ENCODE data around the gene WDTC1. TPM values are rescaled to one million over a fixed set of nuclear protein-coding genes. Genes with fewer than 3 reads are reported as not detected.

Gene WDTC1
- total RNA-seq, 1 experiment from 2014 or later: 26.6 TPM

- Histone ChIP-seq H2AFZ (ENCODE audit: low read depth, low read length, poor library complexity, severe bottlenecking) (no peak overlapping the region), H3K4me1 (ENCODE audit: control insufficient read depth in 1 of 2, insufficient read depth in 2 of 2, low read length in 2 of 2) (no peaks in the 10 kb centered on the region), H3K27me3 (ENCODE audit: insufficient read depth, low read length) (no peaks in the 10 kb centered on the region), H3K4me3 (replicated peaks in 1 of 2; ENCODE audit: low read depth in 1 of 2, low read length in 2 of 2) (no peak overlapping the region), H4K20me1 (ENCODE audit: insufficient read depth) (no peaks in the 10 kb centered on the region), H3K9ac (ENCODE audit: low read length) (no peak overlapping the region), H3K4me2 (ENCODE audit: low read length) (no peak overlapping the region), H3K9me2 (ENCODE audit: insufficient read depth) (no peaks in the 10 kb centered on the region), H3K27ac (ENCODE audit: low read depth, low read length) (no peak overlapping the region), H3K9me3 (ENCODE audit: control insufficient read depth in 1 of 2, insufficient read depth in 1 of 2, low read depth in 1 of 2, low read length in 2 of 2) (no peaks in the 10 kb centered on the region), H3K79me2 (ENCODE audit: insufficient read depth, low read length) (no peaks in the 10 kb centered on the region), H3K36me3 (ENCODE audit: control insufficient read depth in 1 of 2, insufficient read depth in 2 of 2, low read length in 2 of 2) (no peaks in the 10 kb centered on the region; a peak in 1 of 4 replicates)
- BruUV-seq (replicated peaks): no TSS peak
- CTCF ChIA-PET: interaction anchor here (1.0 to 3.8 kb wide), 6 partner anchors 87 to 239 kb away, joined by 3 to 31 read pairs (median 6); no protein-coding TSS in a partner anchor
- ATAC-seq (peak; percentile 98), DNase-seq (ENCODE audit: low read depth, low spot score) (peak; percentile 45)
- intact Hi-C loops (cut with micrococcal nuclease): loop anchor here (1.0 kb wide), 3 partner anchors 86 to 240 kb away; no protein-coding TSS in a partner anchor
- RAD21 ChIA-PET (ENCODE audit: low non-redundant PET in 1 of 2, low total read pairs in 2 of 2, uncharacterized antibody in 2 of 2, unreplicated experiment in 2 of 2): interaction anchor here in 1 of 2 experiments (0.8 kb wide), 1 partner anchor 187 kb away, joined by 3 read pairs; no protein-coding TSS in a partner anchor
- TF ChIP-seq TCF7L2 (IDR thresholded peaks at IDR 0.05; ENCODE audit: borderline replicate concordance, extremely low read depth, insufficient read depth, insufficient read length) (no peak), CTCF (IDR thresholded peaks at IDR 0.05 in 2 of 3, conservative IDR thresholded peaks at IDR 0.05 in 1 of 3; ENCODE audit: borderline replicate concordance in 1 of 3, insufficient read depth in 1 of 3, low read depth in 2 of 3, low read length in 2 of 3) (peak; percentile 71 to 87 (median 85)), SIN3A (IDR thresholded peaks at IDR 0.05; ENCODE audit: low read depth) (no peak), ELF1 (IDR thresholded peaks at IDR 0.05; ENCODE audit: borderline replicate concordance, low read depth) (no peak), RAD21 (IDR thresholded peaks at IDR 0.05; ENCODE audit: low read depth) (peak; percentile 83)
- POLR2A ChIA-PET: interaction anchor here (1.0 kb wide), 1 partner anchor 130 kb away, joined by 3 read pairs; the partner anchor contains the start of gene SLC9A1
Observed at GRCh38 chr1:27284425-27285273, 50.2 kb downstream of the WDTC1 start.

All from HCT116 (cell line).